Testis (tissue), 3 donors: Measurements from ENCODE around the gene LNX1. TPM values are rescaled to one million over a fixed set of nuclear protein-coding genes. Genes with fewer than 3 reads are reported as not detected.

Source experiments
- DNase-seq: peaks from one replicate; pipeline ENCODE4 v3.0.0-alpha.2; 2019
- H3K27ac ChIP-seq, 2 donors: fragments of 200-600 bp; sonication (generic); one replicate each; pipeline ENCODE4 v1.5.1; 2019
- H3K27me3 ChIP-seq: fragments of 200-600 bp; sonication (generic); one replicate; pipeline ENCODE4 v1.5.1; 2019
- H3K36me3 ChIP-seq: fragments of 200-600 bp; sonication (generic); one replicate; pipeline ENCODE4 v1.5.1; 2017; ENCODE audit warnings: low read depth; ENCODE audit errors: missing control alignments
- H3K4me1 ChIP-seq: fragments of 200-600 bp; sonication (generic); one replicate; pipeline ENCODE4 v1.5.1; 2019
- H3K4me3 ChIP-seq, 2 donors: fragments of 200-600 bp; sonication (generic); one replicate each; pipeline ENCODE4 v1.5.1; 2017 to 2019
- H3K9me3 ChIP-seq: fragments of 200-600 bp; sonication (generic); one replicate; pipeline ENCODE4 v1.5.1; 2017
- POLR2A ChIP-seq: fragments of 450-650 bp; IDR thresholded peaks from one replicate; pipeline ENCODE4 v1.6.1; 2017; ENCODE audit warnings: antibody characterized with exemption, mild to moderate bottlenecking, moderate library complexity
- WGBS, 2 donors: methylation state at CpG; one replicate each; pipeline ENCODE4 v1.1.5; 2018; 5-methylcytosine and 5-hydroxymethylcytosine counted together
- intact Hi-C: fragments of 100-400 bp; cut with DNase I; formaldehyde crosslinking; loops from one replicate; pipeline ENCODE4 v1.15.1; 2023; ENCODE audit warnings: low total_unique reads
- polyA plus RNA-seq: library from polyadenylated mRNA; stranded (reverse); fragments of 350-450 nt; fragmentation: Illumina TruSeq; extraction: RNeasy Lipid Tissue Mini Kit (QIAGEN cat#74804); gene quantifications from one replicate; pipeline ENCODE4 v1.2.3, GENCODE V29; 2014; ENCODE audit warnings: low read depth, low replicate concordance; ENCODE audit not compliant: insufficient read depth
- total RNA-seq, 2 donors: library from RNA; depleted of rRNA; stranded (reverse); fragments of >200 nt; gene quantifications; one replicate each; pipeline ENCODE4 v1.2.3, GENCODE V29; 2016
- TF ChIP-seq, protein P1 (sequence below), 3 experiments: fragments of 450-650 bp in 2 of 3; fragments of 200-600 bp in 1 of 3; sonication (generic) in 1 of 3; IDR thresholded peaks; one replicate each; pipeline ENCODE4 v1.5.1; 2016 to 2019; ENCODE audit warnings: antibody characterized with exemption in 3 of 3, mild to moderate bottlenecking in 2 of 3, moderate library complexity in 1 of 3

Gene LNX1
- total and polyA plus RNA-seq, 3 donors from 2014 or later, result 4.3 to 8.3 (median 5.8) TPM

DNA sequence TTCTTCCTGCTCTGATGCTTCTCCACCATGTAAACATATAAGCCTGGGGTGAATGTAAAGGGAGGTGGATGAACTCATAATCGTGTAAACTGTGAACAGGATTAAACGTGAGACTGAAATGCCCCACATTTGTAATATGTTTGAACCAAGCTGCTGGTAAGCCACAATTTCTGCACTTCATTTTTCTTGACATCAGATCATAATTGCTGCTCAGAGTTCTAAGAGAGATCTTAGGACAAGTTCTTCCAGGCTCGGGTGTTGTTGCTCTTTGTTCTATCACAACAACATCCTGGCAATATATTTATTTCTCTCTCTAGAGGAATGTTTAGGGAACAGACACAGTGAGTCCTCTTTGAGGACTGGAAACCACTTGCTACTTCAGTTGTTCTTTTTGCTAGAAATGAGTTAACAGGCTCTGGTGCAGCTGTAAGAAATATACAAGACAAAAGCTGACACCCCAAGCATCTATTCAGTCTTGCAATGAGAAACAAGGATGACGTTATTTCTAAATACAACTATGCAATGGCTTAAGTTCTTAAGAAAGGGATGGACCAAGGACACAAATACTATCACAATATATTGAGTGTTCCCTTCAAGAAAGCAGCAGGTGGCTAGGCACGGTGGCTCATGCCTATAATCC is 59.6 kb downstream of the LNX1 start:
- Histone ChIP-seq H3K4me3 (no peak overlapping the region), H3K27ac (no peak overlapping the region), H3K27me3 (no peaks in the 10 kb centered on the region), H3K4me1 (peaks cover 4% of the 10 kb centered on the region), H3K9me3 (no peaks in the 10 kb centered on the region), H3K36me3 (no peaks in the 10 kb centered on the region)
- intact Hi-C loops, result no loop called here
- TF ChIP-seq, protein P1, sequence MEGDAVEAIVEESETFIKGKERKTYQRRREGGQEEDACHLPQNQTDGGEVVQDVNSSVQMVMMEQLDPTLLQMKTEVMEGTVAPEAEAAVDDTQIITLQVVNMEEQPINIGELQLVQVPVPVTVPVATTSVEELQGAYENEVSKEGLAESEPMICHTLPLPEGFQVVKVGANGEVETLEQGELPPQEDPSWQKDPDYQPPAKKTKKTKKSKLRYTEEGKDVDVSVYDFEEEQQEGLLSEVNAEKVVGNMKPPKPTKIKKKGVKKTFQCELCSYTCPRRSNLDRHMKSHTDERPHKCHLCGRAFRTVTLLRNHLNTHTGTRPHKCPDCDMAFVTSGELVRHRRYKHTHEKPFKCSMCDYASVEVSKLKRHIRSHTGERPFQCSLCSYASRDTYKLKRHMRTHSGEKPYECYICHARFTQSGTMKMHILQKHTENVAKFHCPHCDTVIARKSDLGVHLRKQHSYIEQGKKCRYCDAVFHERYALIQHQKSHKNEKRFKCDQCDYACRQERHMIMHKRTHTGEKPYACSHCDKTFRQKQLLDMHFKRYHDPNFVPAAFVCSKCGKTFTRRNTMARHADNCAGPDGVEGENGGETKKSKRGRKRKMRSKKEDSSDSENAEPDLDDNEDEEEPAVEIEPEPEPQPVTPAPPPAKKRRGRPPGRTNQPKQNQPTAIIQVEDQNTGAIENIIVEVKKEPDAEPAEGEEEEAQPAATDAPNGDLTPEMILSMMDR (IDR thresholded peaks at IDR 0.05), result no peak
- TF ChIP-seq POLR2A, result no peak
- DNase-seq, result no peak
- 64 to 68% methylated on average over 5 of the region's 5 CpGs for WGBS, 2 donors

DNA sequence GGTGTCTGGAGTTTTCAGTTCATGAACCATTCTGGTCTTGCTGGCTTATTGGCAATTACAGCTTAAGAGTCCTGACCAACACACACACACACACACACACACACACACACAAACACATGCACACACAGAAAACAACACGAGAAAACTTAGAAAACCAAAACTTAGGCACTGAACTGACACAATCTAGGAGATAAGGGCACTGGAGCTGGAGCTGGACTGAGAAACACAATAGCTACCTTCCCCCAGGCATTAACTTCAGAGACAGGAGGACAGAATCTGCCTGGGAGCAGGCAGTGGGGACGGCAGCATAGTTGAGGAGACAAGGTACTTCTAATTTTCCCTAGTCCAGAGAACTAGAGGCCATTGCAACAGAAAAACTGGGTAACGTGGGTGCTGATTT is 62.3 kb downstream of the LNX1 start:
- Histone ChIP-seq H3K4me3 (no peak overlapping the region), H3K27ac (no peak overlapping the region), H3K4me1 (peaks cover 4% of the 10 kb centered on the region), H3K9me3 (no peaks in the 10 kb centered on the region), H3K36me3 (no peaks in the 10 kb centered on the region), H3K27me3 (no peaks in the 10 kb centered on the region)
- WGBS, 2 donors, result 71 to 79% methylated on average over 3 of the region's 3 CpGs
- no peak for DNase-seq
- no peak for TF ChIP-seq POLR2A
- TF ChIP-seq, protein P1 (IDR thresholded peaks at IDR 0.05), result no peak
- intact Hi-C loops, result no loop called here

DNA sequence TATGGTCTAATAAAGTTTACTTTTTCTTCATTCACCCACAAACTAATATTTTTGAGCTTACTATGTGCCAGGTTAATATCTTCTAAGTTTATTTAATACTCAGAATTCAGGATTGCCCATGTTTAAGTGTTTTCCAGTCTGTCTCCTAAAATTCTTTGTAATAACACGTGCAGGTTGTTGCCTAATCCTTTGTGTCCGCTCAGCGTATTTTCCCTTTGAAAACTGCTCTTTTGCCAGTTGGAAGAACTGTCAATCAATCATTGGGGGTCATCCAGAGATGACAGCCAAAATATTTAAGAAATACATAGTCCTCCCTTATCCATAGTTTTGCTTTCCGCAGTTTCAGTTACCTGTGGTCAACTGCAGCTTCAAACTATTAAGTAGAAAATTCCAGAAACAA is 63.4 kb downstream of the LNX1 start:
- H3K9me3 ChIP-seq, result no peaks in the 10 kb centered on the region
- peaks cover 3% of the 10 kb centered on the region for H3K4me1 ChIP-seq
- no peak overlapping the region for H3K27ac ChIP-seq
- DNase-seq, result no peak
- TF ChIP-seq POLR2A, result no peak
- TF ChIP-seq, protein P1 (IDR thresholded peaks at IDR 0.05), result no peak
- intact Hi-C loops, result no loop called here
- WGBS, 2 donors, result 95% methylated on average over 4 of the region's 4 CpGs
- no peak overlapping the region for H3K4me3 ChIP-seq
- H3K36me3 ChIP-seq, result no peaks in the 10 kb centered on the region
- no peaks in the 10 kb centered on the region for H3K27me3 ChIP-seq

DNA sequence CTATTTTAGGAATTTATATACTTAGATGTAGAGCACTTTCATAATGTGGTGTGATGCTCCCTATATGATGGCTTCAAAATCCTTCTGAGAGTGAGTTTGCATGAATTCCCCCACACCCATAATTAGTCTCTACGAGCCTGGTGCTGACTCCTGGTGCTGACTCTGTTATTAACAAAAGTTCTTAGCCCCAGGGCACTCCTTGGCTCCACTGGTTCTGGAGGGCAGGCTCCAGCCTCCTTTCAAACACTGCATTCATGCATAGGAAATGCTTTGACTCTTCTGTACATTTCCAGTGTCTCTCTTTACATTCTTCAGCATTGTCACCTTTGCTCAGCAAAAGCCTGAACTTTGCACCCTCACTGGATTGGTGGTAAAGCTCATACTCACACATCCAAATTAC is 64.0 kb downstream of the LNX1 start:
- no peak for DNase-seq
- Histone ChIP-seq H3K27ac (no peak overlapping the region), H3K36me3 (no peaks in the 10 kb centered on the region), H3K27me3 (no peaks in the 10 kb centered on the region), H3K4me1 (no peaks in the 10 kb centered on the region), H3K4me3 (no peak overlapping the region), H3K9me3 (no peaks in the 10 kb centered on the region)
- intact Hi-C loops, result no loop called here
- TF ChIP-seq, protein P1 (IDR thresholded peaks at IDR 0.05), result no peak
- no peak for TF ChIP-seq POLR2A
- WGBS, 2 donors, result 58 to 81% methylated on average over 1 of the region's 1 CpG

DNA sequence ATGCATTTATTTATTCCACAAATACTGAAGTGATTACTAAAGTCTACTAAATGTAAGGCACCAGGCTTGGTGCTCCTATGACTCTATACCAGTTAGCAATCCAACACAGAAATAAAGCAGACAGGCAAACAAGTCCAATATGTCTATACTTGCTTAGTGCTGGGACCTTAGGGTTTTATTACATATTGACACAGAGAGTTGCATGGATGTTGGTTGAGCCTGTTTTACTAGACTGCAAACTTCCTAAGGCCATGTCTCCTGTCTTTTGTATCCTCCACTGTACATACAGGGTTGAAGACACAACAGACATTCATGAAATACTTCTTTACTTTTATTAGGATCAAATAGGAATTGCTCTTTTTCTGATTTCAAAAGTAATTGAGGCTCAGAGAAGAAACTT is 69.0 kb downstream of the LNX1 start:
- no peak overlapping the region for H3K4me3 ChIP-seq
- H3K4me1 ChIP-seq, result no peaks in the 10 kb centered on the region
- H3K36me3 ChIP-seq, result no peaks in the 10 kb centered on the region
- intact Hi-C loops, result no loop called here
- H3K27me3 ChIP-seq, result no peaks in the 10 kb centered on the region
- no peak for DNase-seq
- no peak overlapping the region for H3K27ac ChIP-seq
- no peaks in the 10 kb centered on the region for H3K9me3 ChIP-seq
- TF ChIP-seq POLR2A, result no peak
- TF ChIP-seq, protein P1 (IDR thresholded peaks at IDR 0.05), result no peak
